ENCODE results near the gene SUMO3.

The SUMO3 gene

GRCh38 chr21:44758781-44759627 is 58.9 kb downstream of the SUMO3 start:
- no peak for DNase-seq

GRCh38 chr21:44758141-44758561 is 59.7 kb downstream of the SUMO3 start:
- DNase-seq, result no peak

- DNase-seq, result no peak
These were observed 60.1 kb downstream of the SUMO3 start for GRCh38 chr21:44757731-44758130.

- DNase-seq, result no peak
These were observed 61.3 kb downstream of the SUMO3 start for GRCh38 chr21:44756423-44757185.
